Activated naive CD8-positive, alpha-beta T cell treated with anti-CD3 and anti-CD28 coated beads for 36 hours (primary cell): ENCODE measurements around the gene CYP2B6. TPM values are rescaled to one million over a fixed set of nuclear protein-coding genes. Genes with fewer than 3 reads are reported as not detected.
"Not testable (repeated sequence)": the region's sequence is repeated elsewhere in the genome, so short reads cannot be mapped to it uniquely, and the experiment has no call there.

ENCODE experiments used
- DNase-seq: peaks from one replicate; pipeline ENCODE4 v3.0.0; 2021
- H3K27ac Mint-ChIP-seq: one replicate; pipeline ENCODE4 v1.8.0; 2022; ENCODE audit warnings: mild to moderate bottlenecking, moderate library complexity, mixed read lengths
- H3K27me3 Mint-ChIP-seq: one replicate; pipeline ENCODE4 v1.8.0; 2022; ENCODE audit warnings: mild to moderate bottlenecking, mixed read lengths
- H3K36me3 Mint-ChIP-seq: one replicate; pipeline ENCODE4 v1.8.0; 2021; ENCODE audit warnings: mild to moderate bottlenecking, mixed read lengths
- H3K4me1 Mint-ChIP-seq: one replicate; pipeline ENCODE4 v1.8.0; 2021; ENCODE audit warnings: mixed read lengths
- H3K4me3 Mint-ChIP-seq: one replicate; pipeline ENCODE4 v1.8.0; 2022; ENCODE audit warnings: mild to moderate bottlenecking, moderate library complexity, mixed read lengths
- H3K9me3 Mint-ChIP-seq: one replicate; pipeline ENCODE4 v1.8.0; 2022; ENCODE audit warnings: mixed read lengths
- total RNA-seq, 2 experiments: library from RNA; stranded (reverse); gene quantifications; one replicate each; pipeline ENCODE4 v1.2.3, GENCODE V29; 2021

Gene CYP2B6
- total RNA-seq, 2 experiments from 2014 or later: not detected

GRCh38 chr19:40969721-40970120, 21.4 kb upstream of the CYP2B6 start:
- H3K27ac Mint-ChIP-seq, H3K9me3 Mint-ChIP-seq, H3K4me3 Mint-ChIP-seq, DNase-seq, H3K27me3 Mint-ChIP-seq, H3K36me3 Mint-ChIP-seq: not testable (repeated sequence)
- peaks cover 23% of the 10 kb centered on the region for H3K4me1 Mint-ChIP-seq

DNA sequence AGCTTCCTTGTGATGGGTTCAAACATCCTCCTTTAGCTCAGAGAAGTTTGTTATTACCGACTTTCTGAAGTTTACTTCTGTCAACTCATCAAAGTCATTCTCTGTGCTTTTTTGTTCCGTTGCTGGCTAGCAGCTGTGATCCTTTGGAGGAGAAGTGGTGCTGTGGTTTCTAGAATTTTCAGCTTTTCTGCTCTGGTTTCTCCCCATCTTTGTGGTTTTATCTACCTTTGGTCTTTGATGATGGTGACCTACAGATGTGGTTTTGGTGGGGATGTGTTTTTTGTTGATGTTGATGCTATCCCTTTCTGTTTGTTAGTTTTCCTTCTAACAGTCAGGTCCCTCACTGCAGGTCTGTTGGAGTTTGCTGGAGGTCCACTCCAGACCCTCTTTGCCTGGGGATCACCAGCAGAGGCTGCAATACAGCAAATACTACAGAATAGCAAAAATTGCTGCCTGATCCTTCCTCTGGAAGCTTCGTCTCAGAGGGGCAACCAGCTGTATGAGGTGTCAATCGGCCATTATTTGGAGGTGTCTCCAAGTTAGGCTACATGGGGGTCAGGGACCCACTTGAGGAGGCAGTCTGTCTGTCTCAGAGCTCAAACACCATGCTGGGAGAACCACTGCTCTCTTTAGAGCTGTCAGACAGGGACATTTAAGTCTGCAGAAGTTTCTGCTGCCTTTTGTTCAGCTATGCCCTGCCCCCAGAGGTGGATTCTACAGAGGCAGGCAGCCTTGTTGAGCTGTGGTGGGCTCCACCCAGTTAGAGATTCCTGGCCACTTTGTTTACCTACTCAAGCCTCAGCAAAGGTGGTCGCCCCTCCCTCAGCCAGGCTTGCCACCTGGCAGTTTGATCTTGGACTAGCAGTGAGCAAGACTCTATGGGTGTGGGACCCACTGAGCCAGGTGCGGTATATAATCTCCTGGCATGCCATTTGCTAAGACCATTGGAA, 20.4 kb upstream of the CYP2B6 start:
- not testable (repeated sequence) for H3K27ac Mint-ChIP-seq, H3K4me3 Mint-ChIP-seq, H3K36me3 Mint-ChIP-seq, H3K27me3 Mint-ChIP-seq, H3K9me3 Mint-ChIP-seq
- H3K4me1 Mint-ChIP-seq: peaks cover 23% of the 10 kb centered on the region
- DNase-seq: peak; percentile 2

DNA sequence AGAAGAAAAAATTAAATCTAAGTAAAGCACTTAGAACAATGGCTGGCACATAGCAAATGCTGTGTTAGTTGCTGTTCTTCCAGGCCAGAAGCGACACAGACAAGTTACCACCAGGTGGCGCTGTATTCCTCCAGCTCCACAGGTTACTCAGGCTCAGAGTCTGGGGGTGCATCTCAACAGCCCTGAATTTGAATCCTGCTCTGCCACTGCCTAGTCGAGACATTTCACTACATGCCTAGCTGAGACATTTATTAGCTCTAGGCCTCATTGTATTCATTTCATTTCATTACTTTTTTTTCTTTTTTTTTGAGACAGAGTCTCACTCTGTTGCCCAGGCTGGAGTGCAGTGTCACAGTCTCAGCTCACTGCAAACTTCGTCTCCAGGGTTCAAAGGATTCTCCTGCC, 16.4 kb upstream of the CYP2B6 start:
- Mint-ChIP-seq H3K36me3 (no peaks in the 10 kb centered on the region), H3K4me3 (no peak overlapping the region), H3K27me3 (peaks cover 8% of the 10 kb centered on the region), H3K4me1 (peaks cover 12% of the 10 kb centered on the region), H3K27ac (no peak overlapping the region), H3K9me3 (no peaks in the 10 kb centered on the region)
- DNase-seq: peak; percentile 60

GRCh38 chr19:40976134-40976533, 14.9 kb upstream of the CYP2B6 start:
- H3K27me3 Mint-ChIP-seq: peaks cover 18% of the 10 kb centered on the region
- H3K4me3 Mint-ChIP-seq: no peak overlapping the region
- no peaks in the 10 kb centered on the region for H3K9me3 Mint-ChIP-seq
- no peak for DNase-seq
- H3K36me3 Mint-ChIP-seq: no peaks in the 10 kb centered on the region
- H3K4me1 Mint-ChIP-seq: no peaks in the 10 kb centered on the region
- H3K27ac Mint-ChIP-seq: no peak overlapping the region

DNA sequence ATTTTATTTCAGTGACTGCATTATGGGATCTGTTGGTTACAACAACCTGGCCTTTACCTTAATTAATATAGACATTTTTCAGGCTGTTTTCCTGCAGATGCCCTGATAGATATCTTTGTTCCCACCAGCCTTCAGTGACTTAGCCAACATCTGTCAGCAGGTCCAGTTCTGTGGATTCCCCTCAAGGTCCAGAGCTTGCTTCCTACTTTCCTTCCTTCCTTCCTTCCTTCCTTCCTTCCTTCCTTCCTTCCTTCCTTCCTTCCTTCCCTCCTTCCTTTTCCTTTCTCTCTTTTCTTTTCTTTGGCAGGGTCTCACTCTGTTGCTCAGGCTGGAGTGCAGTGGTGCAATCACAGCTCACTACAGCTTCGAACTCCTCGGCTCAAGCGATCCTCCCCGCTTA, 14.4 kb upstream of the CYP2B6 start:
- no peaks in the 10 kb centered on the region for H3K9me3 Mint-ChIP-seq
- peaks cover 23% of the 10 kb centered on the region for H3K27me3 Mint-ChIP-seq
- H3K27ac Mint-ChIP-seq: no peak overlapping the region
- no peaks in the 10 kb centered on the region for H3K36me3 Mint-ChIP-seq
- no peak overlapping the region for H3K4me3 Mint-ChIP-seq
- DNase-seq: no peak
- H3K4me1 Mint-ChIP-seq: peaks cover 1% of the 10 kb centered on the region

DNA sequence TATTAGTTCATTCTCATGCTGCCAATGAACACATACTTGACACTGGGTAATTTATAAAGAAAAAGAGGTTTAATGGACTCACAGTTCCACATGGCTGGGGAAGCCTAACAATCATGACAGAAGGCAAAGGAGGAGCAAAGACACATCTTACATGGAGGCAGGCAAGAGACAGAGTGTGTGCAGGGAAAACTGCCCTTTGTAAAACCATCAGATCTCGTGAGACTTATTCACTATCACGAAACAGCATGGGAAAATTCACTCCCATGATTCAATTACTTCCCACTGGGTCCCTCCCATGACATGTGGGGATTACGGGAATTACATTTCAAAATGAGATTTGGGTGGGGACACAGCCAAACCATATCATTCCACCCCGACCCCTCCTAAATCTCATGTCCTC, 11.3 kb upstream of the CYP2B6 start:
- H3K4me1 Mint-ChIP-seq, H3K4me3 Mint-ChIP-seq, H3K9me3 Mint-ChIP-seq, DNase-seq, H3K27ac Mint-ChIP-seq, H3K36me3 Mint-ChIP-seq: not testable (repeated sequence)
- peaks cover 23% of the 10 kb centered on the region for H3K27me3 Mint-ChIP-seq

DNA sequence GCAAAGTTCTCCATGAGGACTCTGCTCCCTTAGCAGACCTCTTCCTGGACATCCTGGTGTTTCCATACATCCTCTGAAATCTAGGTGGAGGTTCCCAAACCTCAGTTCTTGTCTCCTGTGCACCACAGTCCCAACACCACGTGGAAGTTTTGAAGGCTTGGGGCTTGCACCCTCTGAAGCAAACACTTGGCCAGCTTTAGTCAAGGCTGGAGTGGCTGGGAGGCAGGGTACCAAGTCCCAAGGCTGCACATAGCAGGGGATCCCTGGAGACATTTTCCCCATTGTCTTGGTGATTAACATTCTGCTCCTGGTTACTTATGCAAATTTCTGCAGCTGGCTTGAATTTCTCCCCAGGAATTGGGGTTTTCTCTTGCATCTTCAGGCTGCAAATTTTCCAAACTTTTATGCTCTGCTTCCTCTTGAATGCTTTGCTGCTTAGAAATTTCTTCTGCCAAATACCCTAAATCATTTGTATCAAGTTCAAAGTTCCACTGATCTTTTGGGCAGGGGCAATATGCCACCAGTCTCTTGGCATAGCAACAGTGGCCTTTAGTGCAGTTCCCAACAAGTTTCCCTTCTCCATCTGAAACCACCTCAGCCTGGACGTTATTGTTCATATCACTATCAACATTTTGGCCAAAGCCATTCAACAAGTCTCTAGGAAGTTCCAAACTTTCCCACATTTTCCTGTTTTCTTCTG, 10.2 kb upstream of the CYP2B6 start:
- H3K27ac Mint-ChIP-seq, H3K4me1 Mint-ChIP-seq, H3K9me3 Mint-ChIP-seq, H3K36me3 Mint-ChIP-seq, H3K4me3 Mint-ChIP-seq, DNase-seq: not testable (repeated sequence)
- H3K27me3 Mint-ChIP-seq: peaks cover 23% of the 10 kb centered on the region

DNA sequence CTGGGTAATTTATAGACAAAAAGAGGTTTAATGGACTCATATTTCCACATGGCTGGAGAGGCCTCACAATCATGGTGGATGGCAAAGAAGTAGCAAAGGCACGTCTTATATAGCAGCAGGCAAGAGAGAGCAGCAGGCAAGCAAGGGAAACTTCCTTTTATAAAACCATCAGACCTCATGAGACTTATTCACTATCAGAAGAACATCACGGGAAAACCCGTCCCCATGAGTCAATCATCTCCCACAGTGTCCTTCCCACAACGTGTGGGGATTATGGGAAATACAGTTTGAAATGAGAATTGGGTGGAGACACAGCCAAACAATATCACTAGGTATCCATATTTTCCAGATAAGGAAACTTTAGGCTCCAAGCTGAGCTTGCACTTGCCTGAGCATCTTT, 9.5 kb upstream of the CYP2B6 start:
- H3K9me3 Mint-ChIP-seq: no peaks in the 10 kb centered on the region

GRCh38 chr19:40982594-40983101, 8.4 kb upstream of the CYP2B6 start:
- peaks cover 19% of the 10 kb centered on the region for H3K27me3 Mint-ChIP-seq
- no peaks in the 10 kb centered on the region for H3K36me3 Mint-ChIP-seq
- H3K27ac Mint-ChIP-seq: no peak overlapping the region

More for the DNA sequence above, 9.5 kb upstream of the CYP2B6 start:
- Mint-ChIP-seq H3K27ac (no peak overlapping the region), H3K36me3 (no peaks in the 10 kb centered on the region), H3K4me1 (peaks cover 1% of the 10 kb centered on the region), H3K27me3 (peaks cover 19% of the 10 kb centered on the region), H3K4me3 (no peak overlapping the region)
- DNase-seq: no peak

DNA sequence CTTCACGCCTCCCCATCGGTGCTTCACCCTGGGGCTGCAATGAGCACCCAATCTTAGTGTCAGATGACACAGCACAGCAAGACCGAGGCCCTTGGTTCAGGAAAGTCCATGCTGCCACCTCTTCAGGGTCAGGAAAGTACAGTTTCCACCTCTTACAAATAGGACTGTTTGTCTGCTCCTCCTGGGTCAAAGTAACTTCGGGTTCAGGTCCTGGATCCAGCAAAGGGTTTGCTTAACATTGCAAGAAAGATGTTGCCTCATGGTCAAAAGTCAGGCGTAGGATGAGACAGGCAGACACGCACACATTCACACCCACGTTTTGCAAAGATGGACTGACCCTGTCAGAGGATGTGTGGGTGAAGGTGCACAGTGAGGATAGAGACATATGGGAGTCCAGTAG, 1.6 kb upstream of the CYP2B6 start:
- DNase-seq: no peak
- Mint-ChIP-seq H3K36me3 (no peaks in the 10 kb centered on the region), H3K27ac (no peak overlapping the region), H3K9me3 (peaks cover 7% of the 10 kb centered on the region), H3K4me1 (no peaks in the 10 kb centered on the region), H3K4me3 (no peak overlapping the region), H3K27me3 (peaks cover 3% of the 10 kb centered on the region)

More at GRCh38 chr19:40982594-40983101, 8.4 kb upstream of the CYP2B6 start:
- H3K9me3 Mint-ChIP-seq: peaks cover 1% of the 10 kb centered on the region
- H3K4me1 Mint-ChIP-seq: peaks cover 1% of the 10 kb centered on the region
- no peak overlapping the region for H3K4me3 Mint-ChIP-seq
- no peak for DNase-seq

DNA sequence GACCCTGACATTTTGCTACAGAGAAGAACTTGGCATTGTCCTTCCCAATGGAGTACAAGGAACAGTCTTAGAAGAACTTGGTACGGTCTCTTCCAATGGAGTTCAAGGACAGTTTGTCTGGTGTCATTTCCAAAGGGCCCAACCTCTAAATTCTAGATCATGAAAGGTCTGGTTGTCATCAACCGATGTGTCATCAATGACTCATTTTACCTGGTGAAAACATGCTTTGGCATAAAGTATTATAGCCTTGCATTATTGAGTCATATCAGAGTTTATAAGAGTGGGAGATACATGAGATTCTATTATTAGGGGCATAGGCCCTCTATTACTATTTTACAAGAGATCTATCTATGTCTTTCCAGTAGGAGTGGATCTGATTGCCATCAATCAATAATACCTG, 4.3 kb downstream of the CYP2B6 start:
- Mint-ChIP-seq H3K36me3 (no peaks in the 10 kb centered on the region), H3K27me3 (peaks cover 3% of the 10 kb centered on the region), H3K27ac (no peak overlapping the region), H3K4me1 (peaks cover 7% of the 10 kb centered on the region), H3K9me3 (no peaks in the 10 kb centered on the region), H3K4me3 (no peak overlapping the region)
- DNase-seq: no peak

- H3K4me3 Mint-ChIP-seq, H3K27me3 Mint-ChIP-seq, DNase-seq, H3K27ac Mint-ChIP-seq, H3K36me3 Mint-ChIP-seq, H3K9me3 Mint-ChIP-seq: not testable (repeated sequence)
- peaks cover 12% of the 10 kb centered on the region for H3K4me1 Mint-ChIP-seq
Observed at GRCh38 chr19:40999018-40999417, 7.9 kb downstream of the CYP2B6 start.

GRCh38 chr19:41000310-41000737, 9.2 kb downstream of the CYP2B6 start:
- no peak for DNase-seq
- Mint-ChIP-seq H3K27ac (no peak overlapping the region), H3K4me3 (no peak overlapping the region), H3K9me3 (no peaks in the 10 kb centered on the region), H3K36me3 (no peaks in the 10 kb centered on the region), H3K4me1 (peaks cover 11% of the 10 kb centered on the region), H3K27me3 (peaks cover 8% of the 10 kb centered on the region)

- H3K4me1 Mint-ChIP-seq: peaks cover 5% of the 10 kb centered on the region
- no peaks in the 10 kb centered on the region for H3K36me3 Mint-ChIP-seq
- no peak for DNase-seq
- no peak overlapping the region for H3K4me3 Mint-ChIP-seq
- peaks cover 11% of the 10 kb centered on the region for H3K27me3 Mint-ChIP-seq
- no peak overlapping the region for H3K27ac Mint-ChIP-seq
- no peaks in the 10 kb centered on the region for H3K9me3 Mint-ChIP-seq
Observed at GRCh38 chr19:41001243-41001971, 10.3 kb downstream of the CYP2B6 start.

- not testable (repeated sequence) for H3K36me3 Mint-ChIP-seq, DNase-seq, H3K27ac Mint-ChIP-seq, H3K9me3 Mint-ChIP-seq, H3K4me3 Mint-ChIP-seq, H3K4me1 Mint-ChIP-seq
- H3K27me3 Mint-ChIP-seq: peaks cover 16% of the 10 kb centered on the region
Observed at GRCh38 chr19:41003656-41004055, 12.6 kb downstream of the CYP2B6 start.
